Lung (tissue), 12 donors: ENCODE measurements around the gene RNASE11. TPM values are rescaled to one million over a fixed set of nuclear protein-coding genes. Genes with fewer than 3 reads are reported as not detected.
A peak's percentile ranks its signal among the peaks of the same experiment; 100 is the strongest.

Experiments
- ATAC-seq: fragments of 200-7000 bp; cut with Tn5 transposase; one replicate; pipeline ENCODE4 v1.9.1; 2020; ENCODE audit warnings: moderate number of reproducible peaks; ENCODE audit not compliant: insufficient read depth, low FRiP score
- DNase-seq, 3 donors: peaks; one replicate each; pipeline ENCODE4 v3.0.0-alpha.2; 2013 to 2017
- H3K27ac ChIP-seq, 2 donors: one replicate each; pipeline ENCODE4 v1.5.1; 2013; ENCODE audit warnings: mild to moderate bottlenecking in 2 of 2, moderate library complexity in 2 of 2, control low read depth in 1 of 2, inconsistent platforms in 1 of 2, low read depth in 1 of 2, low read length in 1 of 2
- H3K27me3 ChIP-seq, 3 donors: one replicate each; pipeline ENCODE4 v1.5.1; 2013; ENCODE audit warnings: low read length in 2 of 3; ENCODE audit not compliant: control insufficient read depth in 3 of 3, insufficient read depth in 3 of 3
- H3K36me3 ChIP-seq, 4 donors: one replicate each; pipeline ENCODE4 v1.5.1; 2013; ENCODE audit warnings: low read length in 4 of 4, mild to moderate bottlenecking in 1 of 4, moderate library complexity in 1 of 4; ENCODE audit not compliant: control insufficient read depth in 4 of 4, insufficient read depth in 4 of 4
- H3K4me1 ChIP-seq, 5 donors: one replicate each; pipeline ENCODE4 v1.5.1; 2013; ENCODE audit warnings: low read length in 5 of 5, mild to moderate bottlenecking in 2 of 5, moderate library complexity in 1 of 5; ENCODE audit not compliant: control insufficient read depth in 5 of 5, insufficient read depth in 5 of 5
- H3K4me3 ChIP-seq: one replicate; pipeline ENCODE4 v1.5.1; 2013; ENCODE audit warnings: mild to moderate bottlenecking, control low read depth, moderate library complexity
- H3K9ac ChIP-seq, 2 donors: one replicate each; pipeline ENCODE4 v1.5.1; 2013; ENCODE audit warnings: low read length in 2 of 2, control low read depth in 1 of 2; ENCODE audit not compliant: insufficient read depth in 1 of 2
- H3K9me3 ChIP-seq, 4 donors: one replicate each; pipeline ENCODE4 v1.5.1; 2013; ENCODE audit warnings: low read length in 3 of 4, mild to moderate bottlenecking in 1 of 4, moderate library complexity in 1 of 4; ENCODE audit not compliant: control insufficient read depth in 4 of 4, insufficient read depth in 3 of 4
- WGBS, 2 donors: extraction: QIAGEN DNeasy Blood & Tissue Kit; methylation state at CpG; one replicate each; pipeline ENCODE4 v1.1.7; 2013; 5-methylcytosine and 5-hydroxymethylcytosine counted together
- polyA plus RNA-seq, 2 donors: library from polyadenylated mRNA; stranded (reverse); fragments of 200-250 nt; gene quantifications; one replicate each; pipeline ENCODE4 v1.2.1, GENCODE V29; 2013
- total RNA-seq, 2 donors: library from RNA; depleted of rRNA in 1 of 2; stranded (reverse); fragments of >200 nt in 1 of 2; gene quantifications; one replicate each; pipeline ENCODE4 v1.2.1, GENCODE V29; 2014 to 2021
- TF ChIP-seq, protein P1 (sequence below): IDR thresholded peaks from 2 replicates; pipeline ENCODE4 v1.5.1; 2012; ENCODE audit warnings: mild to moderate bottlenecking; ENCODE audit errors: control extremely low read depth, extremely low read depth
- donor health status: control.
- donor health status: control.
- donor health status: Bipolar disorder and iron deficiency.
- donor health status: healthy.
- donor health status: DM: yes; HTN: yes; CAD: no.

The RNASE11 gene
- total and polyA plus RNA-seq, 4 donors: not detected

GRCh38 chr14:20609215-20610001, 21.6 kb upstream of the RNASE11 start:
- TF ChIP-seq, protein P1, sequence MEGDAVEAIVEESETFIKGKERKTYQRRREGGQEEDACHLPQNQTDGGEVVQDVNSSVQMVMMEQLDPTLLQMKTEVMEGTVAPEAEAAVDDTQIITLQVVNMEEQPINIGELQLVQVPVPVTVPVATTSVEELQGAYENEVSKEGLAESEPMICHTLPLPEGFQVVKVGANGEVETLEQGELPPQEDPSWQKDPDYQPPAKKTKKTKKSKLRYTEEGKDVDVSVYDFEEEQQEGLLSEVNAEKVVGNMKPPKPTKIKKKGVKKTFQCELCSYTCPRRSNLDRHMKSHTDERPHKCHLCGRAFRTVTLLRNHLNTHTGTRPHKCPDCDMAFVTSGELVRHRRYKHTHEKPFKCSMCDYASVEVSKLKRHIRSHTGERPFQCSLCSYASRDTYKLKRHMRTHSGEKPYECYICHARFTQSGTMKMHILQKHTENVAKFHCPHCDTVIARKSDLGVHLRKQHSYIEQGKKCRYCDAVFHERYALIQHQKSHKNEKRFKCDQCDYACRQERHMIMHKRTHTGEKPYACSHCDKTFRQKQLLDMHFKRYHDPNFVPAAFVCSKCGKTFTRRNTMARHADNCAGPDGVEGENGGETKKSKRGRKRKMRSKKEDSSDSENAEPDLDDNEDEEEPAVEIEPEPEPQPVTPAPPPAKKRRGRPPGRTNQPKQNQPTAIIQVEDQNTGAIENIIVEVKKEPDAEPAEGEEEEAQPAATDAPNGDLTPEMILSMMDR: peak; percentile 99
- Histone ChIP-seq H3K9ac (peak overlapping the region in 1 of 2 donors; percentile 84), H3K4me1 (peaks cover 0 to 15% (median 2%) of the 10 kb centered on the region in 5 donors), H3K27me3 (no peaks in the 10 kb centered on the region), H3K27ac (peak overlapping the region in 1 of 2 donors; percentile 64), H3K9me3 (no peaks in the 10 kb centered on the region), H3K4me3 (peak overlapping the region; percentile 90), H3K36me3 (no peaks in the 10 kb centered on the region)
- ATAC-seq: peak; percentile 68
- peak; percentile 82 to 95 (median 93) for DNase-seq
- 0 to 1% methylated on average over 44 of the region's 44 CpGs for WGBS, 2 donors

GRCh38 chr14:20608383-20609110, 20.7 kb upstream of the RNASE11 start:
- Histone ChIP-seq H3K27ac (no peak overlapping the region), H3K36me3 (no peaks in the 10 kb centered on the region), H3K27me3 (no peaks in the 10 kb centered on the region), H3K4me1 (peaks cover 0 to 14% (median 2%) of the 10 kb centered on the region in 5 donors), H3K9ac (no peak overlapping the region), H3K4me3 (no peak overlapping the region), H3K9me3 (no peaks in the 10 kb centered on the region)
- ATAC-seq: no peak
- DNase-seq: no peak
- TF ChIP-seq, protein P1: no peak
- WGBS, 2 donors: 68 to 72% methylated on average over 7 of the region's 7 CpGs

DNA sequence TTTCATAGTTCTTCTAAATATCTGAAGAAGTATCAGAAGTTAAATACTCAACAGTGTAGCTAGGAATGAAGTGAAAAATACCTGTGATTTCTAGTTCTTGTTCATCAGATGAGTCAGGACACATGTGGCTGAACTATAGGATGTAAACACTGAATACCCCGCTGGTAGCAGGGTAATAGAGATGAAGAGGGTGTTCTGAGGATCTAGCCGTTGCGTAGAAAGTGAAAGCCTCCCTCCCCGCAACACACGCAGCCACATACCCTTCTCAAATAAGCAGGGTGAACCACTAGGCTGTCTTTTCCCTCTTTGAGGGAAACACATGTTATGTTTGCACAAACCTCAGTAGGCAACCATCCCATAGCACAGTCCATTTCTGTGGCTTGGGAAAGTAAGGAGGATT, 19.8 kb upstream of the RNASE11 start:
- Histone ChIP-seq H3K27ac (no peak overlapping the region), H3K4me1 (peaks cover 0 to 9% (median 2%) of the 10 kb centered on the region in 5 donors), H3K27me3 (no peaks in the 10 kb centered on the region), H3K36me3 (no peaks in the 10 kb centered on the region), H3K4me3 (no peak overlapping the region), H3K9me3 (no peaks in the 10 kb centered on the region), H3K9ac (no peak overlapping the region)
- TF ChIP-seq, protein P1: no peak
- no peak for ATAC-seq
- 61 to 79% methylated on average over 5 of the region's 5 CpGs for WGBS, 2 donors
- no peak for DNase-seq
